ENCODE data around the gene EMX1.

The EMX1 gene

DNA sequence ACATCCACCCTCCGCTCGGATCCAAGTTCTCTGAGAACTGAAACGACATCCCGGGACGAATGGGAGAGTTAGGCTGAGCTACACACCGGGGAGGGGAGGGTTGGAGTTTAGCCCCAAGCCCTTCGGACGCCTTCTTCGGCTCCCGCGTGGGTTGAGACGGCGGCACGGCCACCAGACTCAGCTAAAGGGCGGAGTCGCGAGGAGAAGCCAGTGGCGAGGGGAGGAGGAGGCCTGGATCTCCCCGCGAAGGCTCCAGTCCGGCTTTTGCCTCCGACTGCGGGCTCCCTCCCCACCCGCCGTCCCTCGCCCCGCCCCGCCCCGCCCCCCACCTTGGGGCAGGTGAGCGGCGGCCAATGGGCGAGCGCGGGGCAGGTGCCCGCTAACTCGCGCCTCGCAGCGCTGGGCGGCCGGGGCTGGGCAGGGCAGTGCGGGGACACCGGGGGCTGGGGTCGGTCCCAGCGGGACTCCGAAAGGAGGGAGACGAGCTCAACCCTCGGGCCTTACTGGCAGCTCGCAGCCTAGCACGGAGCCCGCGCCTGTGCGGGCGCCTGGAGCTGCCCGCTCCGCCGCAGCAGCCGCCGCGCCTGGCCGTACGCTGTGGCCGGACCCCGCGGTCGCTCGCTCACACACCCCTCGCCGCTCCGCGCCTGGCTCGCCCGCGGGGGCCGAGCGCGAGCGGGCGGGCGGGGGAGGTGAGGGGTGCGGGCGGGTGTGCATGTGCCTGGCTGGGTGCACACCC lies at the start of gene EMX1:
Gene EMX1 (plus strand): TSS at position 382 of the 739 bp plus-strand sequence. CDS start 334 bp downstream, at position 716.
- no peak for DNase-seq (ENCODE audit: low read depth)
- TF ChIP-seq, protein P1, sequence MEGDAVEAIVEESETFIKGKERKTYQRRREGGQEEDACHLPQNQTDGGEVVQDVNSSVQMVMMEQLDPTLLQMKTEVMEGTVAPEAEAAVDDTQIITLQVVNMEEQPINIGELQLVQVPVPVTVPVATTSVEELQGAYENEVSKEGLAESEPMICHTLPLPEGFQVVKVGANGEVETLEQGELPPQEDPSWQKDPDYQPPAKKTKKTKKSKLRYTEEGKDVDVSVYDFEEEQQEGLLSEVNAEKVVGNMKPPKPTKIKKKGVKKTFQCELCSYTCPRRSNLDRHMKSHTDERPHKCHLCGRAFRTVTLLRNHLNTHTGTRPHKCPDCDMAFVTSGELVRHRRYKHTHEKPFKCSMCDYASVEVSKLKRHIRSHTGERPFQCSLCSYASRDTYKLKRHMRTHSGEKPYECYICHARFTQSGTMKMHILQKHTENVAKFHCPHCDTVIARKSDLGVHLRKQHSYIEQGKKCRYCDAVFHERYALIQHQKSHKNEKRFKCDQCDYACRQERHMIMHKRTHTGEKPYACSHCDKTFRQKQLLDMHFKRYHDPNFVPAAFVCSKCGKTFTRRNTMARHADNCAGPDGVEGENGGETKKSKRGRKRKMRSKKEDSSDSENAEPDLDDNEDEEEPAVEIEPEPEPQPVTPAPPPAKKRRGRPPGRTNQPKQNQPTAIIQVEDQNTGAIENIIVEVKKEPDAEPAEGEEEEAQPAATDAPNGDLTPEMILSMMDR (conservative IDR thresholded peaks at IDR 0.05; ENCODE audit: low read depth, low read length): no peak
- H3K4me3 ChIP-seq (ENCODE audit: low read depth, low read length): no peak within 1 kb of the TSS

DNA sequence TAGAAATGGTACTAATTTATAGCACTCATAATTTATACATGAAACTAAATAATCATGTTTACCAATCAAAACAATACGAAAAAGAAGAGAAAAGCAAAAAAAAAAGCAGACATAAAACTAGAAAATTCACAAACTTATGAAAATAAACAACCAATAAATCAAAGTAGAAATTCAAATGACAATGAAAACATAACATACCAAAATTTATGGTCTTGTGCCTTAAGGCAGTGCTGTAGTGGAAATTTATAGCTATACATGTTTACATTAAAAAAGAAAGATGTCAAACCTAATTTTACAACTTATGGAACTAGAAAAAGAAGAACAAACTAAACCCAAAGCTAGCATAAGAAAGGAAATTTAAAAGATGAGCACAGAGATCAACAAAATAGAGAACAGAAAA lies 46.3 kb upstream of the EMX1 start:
- TF ChIP-seq, protein P1 (conservative IDR thresholded peaks at IDR 0.05; ENCODE audit: low read depth, low read length): no peak
- H3K4me3 ChIP-seq (ENCODE audit: low read depth, low read length): no peak overlapping the region
- DNase-seq (ENCODE audit: low read depth): no peak

DNA sequence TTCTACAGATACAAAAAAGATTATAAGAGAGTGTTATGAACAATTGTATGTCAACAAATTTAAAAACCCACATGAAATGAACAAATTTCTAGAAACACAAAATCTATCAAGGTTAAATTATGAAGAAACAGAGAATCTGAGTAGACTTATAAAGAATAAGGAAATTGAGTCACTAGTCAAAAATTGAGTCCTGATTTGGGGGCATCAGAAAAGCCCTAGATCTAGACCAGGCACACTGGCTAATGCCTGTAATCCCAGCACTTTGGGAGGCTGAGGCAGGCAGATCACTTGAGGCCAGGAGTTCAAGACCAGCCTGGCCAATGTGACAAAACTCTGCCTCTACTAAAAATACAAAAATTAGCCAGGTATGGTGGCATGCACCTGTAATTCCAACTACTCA lies 45.4 kb upstream of the EMX1 start:
- H3K4me3 ChIP-seq (ENCODE audit: low read depth, low read length): no peak overlapping the region
- DNase-seq (ENCODE audit: low read depth): no peak
- TF ChIP-seq, protein P1 (conservative IDR thresholded peaks at IDR 0.05; ENCODE audit: low read depth, low read length): no peak

DNA sequence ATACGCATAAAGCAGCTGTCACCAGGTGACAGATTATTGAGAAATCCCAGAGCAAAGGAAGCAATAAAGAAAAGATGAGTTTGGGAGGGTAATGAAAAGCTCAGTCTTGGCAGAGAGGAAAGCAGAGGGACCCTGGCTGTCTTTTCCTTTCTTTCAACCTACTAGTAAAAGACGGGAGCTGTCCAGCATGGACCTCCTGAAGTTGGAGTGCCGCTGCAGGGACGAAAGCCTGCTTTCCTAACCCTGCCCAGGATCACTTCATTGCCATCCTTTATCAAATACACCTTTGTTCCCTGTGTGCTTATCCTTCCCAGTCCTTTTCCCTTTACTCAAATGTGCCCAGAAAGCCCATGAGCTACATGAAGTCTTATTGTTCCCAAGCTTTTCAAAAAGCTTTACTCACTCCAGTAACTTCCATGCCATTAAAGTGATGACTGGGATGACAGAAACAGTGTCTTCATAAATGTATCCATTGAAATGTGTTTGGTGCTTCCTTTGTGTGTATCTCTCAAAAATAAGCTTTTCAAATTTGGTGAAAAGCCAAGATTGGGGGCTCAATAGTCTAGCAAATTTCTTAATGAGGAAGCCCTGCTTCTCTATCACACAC lies 33.9 kb upstream of the EMX1 start:
- no peak overlapping the region for H3K4me3 ChIP-seq (ENCODE audit: low read depth, low read length)
- DNase-seq (ENCODE audit: low read depth): peak; percentile 62
- TF ChIP-seq, protein P1 (conservative IDR thresholded peaks at IDR 0.05; ENCODE audit: low read depth, low read length): no peak

DNA sequence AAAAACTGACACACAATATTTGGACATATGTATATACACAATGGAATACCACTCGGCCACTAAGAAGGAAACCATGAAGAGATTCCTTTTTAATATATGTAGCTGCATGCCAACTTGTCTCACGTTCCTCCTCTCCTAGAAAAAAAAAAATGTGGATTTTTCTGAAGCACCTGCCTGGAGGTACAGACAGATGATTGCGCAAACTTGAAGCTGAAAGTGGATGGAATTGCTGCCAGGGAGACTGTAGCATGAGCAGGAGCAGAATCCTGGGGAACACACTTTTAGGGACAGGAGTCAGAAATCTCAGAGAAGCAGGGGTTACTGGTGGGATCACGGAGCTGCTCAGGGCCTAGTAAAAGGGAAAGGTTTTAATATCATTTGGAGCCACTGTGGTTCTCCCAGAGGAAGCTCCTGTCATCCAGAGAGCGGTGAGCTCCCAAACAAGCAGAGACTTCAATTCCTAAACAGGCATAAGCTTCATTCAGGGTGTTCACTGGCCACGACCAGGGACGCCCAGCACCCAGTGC lies 30.8 kb upstream of the EMX1 start:
- TF ChIP-seq, protein P1 (conservative IDR thresholded peaks at IDR 0.05; ENCODE audit: low read depth, low read length): no peak
- H3K4me3 ChIP-seq (ENCODE audit: low read depth, low read length): peak overlapping the region; percentile 66
- DNase-seq (ENCODE audit: low read depth): no peak

DNA sequence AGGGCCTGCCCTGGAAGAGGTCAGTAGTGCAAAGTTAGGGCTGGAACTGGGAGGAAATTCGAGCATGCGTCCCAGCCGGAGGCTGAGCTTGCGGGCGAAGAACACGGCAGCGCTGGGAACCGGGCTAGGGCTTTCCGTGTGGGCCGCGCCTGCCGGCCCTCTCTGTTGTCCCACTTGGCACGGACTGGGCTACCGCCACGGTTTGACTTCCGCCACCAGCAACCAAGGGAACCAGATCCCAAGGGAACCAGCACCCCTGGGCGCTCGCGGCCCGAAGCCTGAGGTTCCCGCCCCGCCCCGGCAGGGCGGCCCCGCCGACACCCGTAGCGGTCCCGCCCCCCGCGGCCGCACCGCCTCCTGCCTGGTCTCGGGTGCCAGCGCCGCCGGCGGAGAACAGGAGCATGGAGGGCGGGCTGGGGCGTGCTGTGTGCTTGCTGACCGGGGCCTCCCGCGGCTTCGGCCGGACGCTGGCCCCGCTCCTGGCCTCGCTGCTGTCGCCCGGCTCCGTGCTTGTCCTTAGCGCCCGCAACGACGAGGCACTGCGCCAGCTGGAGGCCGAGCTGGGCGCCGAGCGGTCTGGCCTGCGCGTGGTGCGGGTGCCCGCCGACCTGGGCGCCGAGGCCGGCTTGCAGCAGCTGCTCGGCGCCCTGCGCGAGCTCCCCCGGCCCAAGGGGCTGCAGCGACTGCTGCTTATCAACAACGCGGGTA lies 30.1 kb upstream of the EMX1 start, which contains the start of gene SPR:
Gene SPR (plus strand): TSS at position 377 of the 708 bp plus-strand sequence. CDS start 25 bp downstream, at position 402.
- peak within 1 kb of the TSS; percentile 66 for H3K4me3 ChIP-seq (ENCODE audit: low read depth, low read length)
- peak; percentile 55 for DNase-seq (ENCODE audit: low read depth)
- TF ChIP-seq, protein P1 (conservative IDR thresholded peaks at IDR 0.05; ENCODE audit: low read depth, low read length): no peak

Measured in choroid plexus epithelial cell (primary cell).